Endothelial cell of umbilical vein (primary cell): Measurements from ENCODE around the gene MSH3. TPM values are rescaled to one million over a fixed set of nuclear protein-coding genes. Genes with fewer than 3 reads are reported as not detected.

Experiments
- BruUV-seq: library from RNA; stranded (reverse); fragments of 400-500 nt; replicated peaks from 2 replicates; lab custom pipeline; 2021; lab: Mats Ljungman, UMichigan
- CTCF ChIA-PET: fragments of 300-600, 350-600 bp; sonication (Branson Sonifier 250); formaldehyde crosslinking; loops from one replicate; lab custom pipeline; 2021; ENCODE audit warnings: antibody characterized with exemption, inconsistent platforms; lab: Charles Lee
- POLR2A ChIA-PET: fragments of 300-600, 350-600 bp; sonication (Branson Sonifier 250); formaldehyde crosslinking; loops from one replicate; lab custom pipeline; 2021; ENCODE audit warnings: antibody characterized with exemption, inconsistent platforms; lab: Charles Lee
- DNase-seq: peaks from one replicate; pipeline ENCODE4 v3.0.0-alpha.2; 2011; ENCODE audit warnings: low read depth, low spot score
- FAIRE-seq: peaks from 2 replicates; lab custom pipeline; 2011; peaks lifted over from hg19 to GRCh38; lab: Jason Lieb, UNC
- H2AFZ ChIP-seq: 2 replicates; pipeline ENCODE4 v1.6.0; 2012; ENCODE audit warnings: low read depth, low read length, control low read depth, inconsistent platforms
- H3K27ac ChIP-seq: 2 replicates; pipeline ENCODE4 v1.5.1; 2011; ENCODE audit warnings: low read depth, mild to moderate bottlenecking, control low read depth, low read length, moderate library complexity; ENCODE audit not compliant: insufficient read depth
- H3K27me3 ChIP-seq, 2 experiments: 2 replicates each; pipeline versions ENCODE4 v1.6.0 to v1.6.1; 2011; ENCODE audit warnings: low read length in 2 of 2, mixed read lengths in 1 of 2; ENCODE audit not compliant: control insufficient read depth in 2 of 2, insufficient read depth in 2 of 2
- H3K36me3 ChIP-seq, 2 experiments: 2 replicates in 1 of 2; 3 replicates in 1 of 2; pipeline ENCODE4 v1.5.1; 2011; ENCODE audit warnings: low read length in 2 of 2, mild to moderate bottlenecking in 1 of 2, moderate library complexity in 1 of 2; ENCODE audit not compliant: control insufficient read depth in 2 of 2, insufficient read depth in 2 of 2; ENCODE audit errors: extremely low read depth in 1 of 2
- H3K4me1 ChIP-seq: 3 replicates; pipeline ENCODE4 v1.5.1; 2011; ENCODE audit warnings: mild to moderate bottlenecking, low read length; ENCODE audit not compliant: control insufficient read depth, insufficient read depth; ENCODE audit errors: extremely low read depth
- H3K4me2 ChIP-seq: 2 replicates; pipeline ENCODE4 v1.6.1; 2011; ENCODE audit warnings: low read length, control low read depth, mixed read lengths; ENCODE audit not compliant: insufficient read depth
- H3K4me3 ChIP-seq, 3 experiments: fragments of 200-600 bp in 1 of 3; sonication (generic), shearing (Covaris generic) in 1 of 3; replicated peaks in 1 of 3; 2 replicates each; pipeline ENCODE4 v1.5.1; 2011 to 2016; ENCODE audit warnings: control low read depth in 3 of 3, low read length in 3 of 3, mild to moderate bottlenecking in 2 of 3, inconsistent platforms in 1 of 3, low read depth in 1 of 3, moderate library complexity in 1 of 3; ENCODE audit not compliant: insufficient read depth in 1 of 3
- H3K79me2 ChIP-seq: 2 replicates; pipeline ENCODE4 v1.6.0; 2012; ENCODE audit warnings: low read length, inconsistent platforms; ENCODE audit not compliant: control insufficient read depth, insufficient read depth
- H3K9ac ChIP-seq: replicated peaks from 2 replicates; pipeline ENCODE3; 2011; ENCODE audit warnings: low read length, control low read depth; ENCODE audit not compliant: insufficient read depth; ENCODE audit errors: extremely low read depth
- H3K9me1 ChIP-seq: replicated peaks from 3 replicates; pipeline ENCODE4 v1.6.0; 2011; ENCODE audit warnings: mild to moderate bottlenecking, low read length; ENCODE audit not compliant: control insufficient read depth, insufficient read depth; ENCODE audit errors: extremely low read depth
- H3K9me3 ChIP-seq: replicated peaks from 2 replicates; pipeline ENCODE4 v1.5.1; 2012; ENCODE audit warnings: low read length, inconsistent platforms; ENCODE audit not compliant: control insufficient read depth, insufficient read depth
- H4K20me1 ChIP-seq: replicated peaks from 2 replicates; pipeline ENCODE3; 2011; ENCODE audit warnings: mild to moderate bottlenecking, low read length; ENCODE audit not compliant: control insufficient read depth, insufficient read depth; ENCODE audit errors: extremely low read depth
- EZH2 ChIP-seq: IDR thresholded peaks from 2 replicates; pipeline ENCODE4 v1.6.1; 2012; ENCODE audit warnings: borderline replicate concordance, low read depth, mild to moderate bottlenecking, moderate library complexity, low read length, inconsistent platforms; ENCODE audit not compliant: severe bottlenecking
- FOS ChIP-seq: IDR thresholded peaks from 2 replicates; pipeline ENCODE4 v1.6.1; 2011; ENCODE audit warnings: mild to moderate bottlenecking, low read length, moderate library complexity, borderline replicate concordance; ENCODE audit not compliant: insufficient read depth
- GATA2 ChIP-seq: IDR thresholded peaks from 2 replicates; pipeline ENCODE4 v1.7.0; 2011; ENCODE audit warnings: low read depth, mild to moderate bottlenecking, moderate library complexity, mixed read lengths, low read length; ENCODE audit not compliant: insufficient read length, insufficient read depth
- JUN ChIP-seq: IDR thresholded peaks from 2 replicates; pipeline ENCODE4 v1.6.1; 2011; ENCODE audit warnings: borderline replicate concordance, low read depth; ENCODE audit not compliant: insufficient read length, insufficient read depth
- MYC ChIP-seq: IDR thresholded peaks from one replicate; pipeline ENCODE4 v1.6.1; 2011; ENCODE audit warnings: mild to moderate bottlenecking, low read depth, low read length
- POLR2A ChIP-seq: IDR thresholded peaks from 2 replicates; pipeline ENCODE4 v1.6.1; 2012; ENCODE audit warnings: low read depth, mild to moderate bottlenecking, control low read depth, low read length
- POLR2AphosphoS5 ChIP-seq: IDR thresholded peaks from 2 replicates; pipeline ENCODE4 v1.6.1; 2012; ENCODE audit warnings: low read depth, mild to moderate bottlenecking, control low read depth, low read length, moderate library complexity; ENCODE audit not compliant: insufficient read depth
- dilution Hi-C: fragments of 300-500 bp; cut with MboI; formaldehyde crosslinking; loops from one replicate; pipeline ENCODE4 v1.15.0; 2019; ENCODE audit warnings: low sequenced_read_pairs; ENCODE audit not compliant: extremely low pct_ligation_motif_present
- intact Hi-C: fragments of 100-400 bp; cut with micrococcal nuclease; formaldehyde crosslinking; loops from one replicate; pipeline ENCODE4 v1.10.0; 2022
- polyA plus RNA-seq, 4 experiments: library from polyadenylated mRNA; depleted of rRNA in 3 of 4; stranded (reverse) in 3 of 4; unstranded in 1 of 4; fragments of >200 nt; gene quantifications; 2 replicates each; pipeline versions ENCODE4 v1.2.1 to v1.2.3, GENCODE V29; 2011 to 2012; ENCODE audit warnings: missing spikeins in 1 of 4
- total RNA-seq: library from RNA; stranded (reverse); gene quantifications from 2 replicates; pipeline ENCODE4 v1.2.3, GENCODE V29; 2021
- TF ChIP-seq, protein P1 (sequence below), 2 donors: IDR thresholded peaks; 1 replicate in 1 of 2; 2 replicates in 1 of 2; pipeline ENCODE4 v1.5.1; 2011; ENCODE audit warnings: low read length in 2 of 2, mild to moderate bottlenecking in 2 of 2, moderate library complexity in 2 of 2, control low read depth in 1 of 2, inconsistent platforms in 1 of 2, low read depth in 1 of 2; ENCODE audit not compliant: insufficient read depth in 1 of 2; ENCODE audit errors: extremely low read depth in 1 of 2
- TF ChIP-seq, protein P2 (sequence below): IDR thresholded peaks from 2 replicates; pipeline ENCODE4 v1.6.1; 2011; ENCODE audit not compliant: insufficient read depth, insufficient read length

Gene MSH3
- total and polyA plus RNA-seq, 2 donors (not counting 3 experiments of a cell fraction or from before 2014, with no cell fraction given), result 2.0 to 13.0 TPM

DNA sequence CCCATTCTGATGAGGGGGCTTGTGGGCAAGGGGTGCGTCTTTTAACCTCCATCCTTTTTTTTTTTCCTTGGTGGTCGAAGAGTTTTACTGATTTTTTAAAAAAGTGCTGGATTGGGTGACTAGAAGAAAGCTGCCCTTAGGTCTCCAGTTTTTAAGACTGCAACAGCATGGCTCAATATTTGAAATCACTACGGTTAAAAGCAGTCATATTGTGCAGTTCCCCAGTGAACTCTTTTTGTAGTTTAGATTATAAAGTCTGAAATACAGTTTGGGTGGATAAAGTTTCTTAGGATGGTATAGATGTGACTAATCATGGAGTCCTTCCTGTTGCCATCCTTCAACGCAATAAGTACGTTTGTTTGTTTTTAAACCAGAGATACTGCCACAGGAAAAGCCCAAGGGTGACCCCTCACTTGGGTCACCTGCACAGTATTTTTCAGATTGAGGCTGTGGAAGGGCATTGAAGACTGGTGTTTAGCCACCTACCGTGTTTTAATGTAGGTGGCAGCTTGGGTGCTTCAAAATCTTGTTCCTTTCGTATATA lies 851 bp downstream of the MSH3 start:
- Histone ChIP-seq H3K9me3 (no peaks in the 10 kb centered on the region), H3K9me1 (no peaks in the 10 kb centered on the region), H3K36me3 (no peaks in the 10 kb centered on the region), H3K27me3 (no peaks in the 10 kb centered on the region), H2AFZ (peak overlapping the region; percentile 97), H4K20me1 (no peaks in the 10 kb centered on the region), H3K4me1 (peaks cover 20% of the 10 kb centered on the region), H3K4me2 (peak overlapping the region; percentile 100), H3K79me2 (peaks cover 22% of the 10 kb centered on the region), H3K27ac (peak overlapping the region; percentile 79), H3K4me3 (peak overlapping the region; percentile 76 to 93 (median 81)), H3K9ac (peak overlapping the region; percentile 87)
- BruUV-seq, result TSS peak; percentile 71
- TF ChIP-seq, protein P1, sequence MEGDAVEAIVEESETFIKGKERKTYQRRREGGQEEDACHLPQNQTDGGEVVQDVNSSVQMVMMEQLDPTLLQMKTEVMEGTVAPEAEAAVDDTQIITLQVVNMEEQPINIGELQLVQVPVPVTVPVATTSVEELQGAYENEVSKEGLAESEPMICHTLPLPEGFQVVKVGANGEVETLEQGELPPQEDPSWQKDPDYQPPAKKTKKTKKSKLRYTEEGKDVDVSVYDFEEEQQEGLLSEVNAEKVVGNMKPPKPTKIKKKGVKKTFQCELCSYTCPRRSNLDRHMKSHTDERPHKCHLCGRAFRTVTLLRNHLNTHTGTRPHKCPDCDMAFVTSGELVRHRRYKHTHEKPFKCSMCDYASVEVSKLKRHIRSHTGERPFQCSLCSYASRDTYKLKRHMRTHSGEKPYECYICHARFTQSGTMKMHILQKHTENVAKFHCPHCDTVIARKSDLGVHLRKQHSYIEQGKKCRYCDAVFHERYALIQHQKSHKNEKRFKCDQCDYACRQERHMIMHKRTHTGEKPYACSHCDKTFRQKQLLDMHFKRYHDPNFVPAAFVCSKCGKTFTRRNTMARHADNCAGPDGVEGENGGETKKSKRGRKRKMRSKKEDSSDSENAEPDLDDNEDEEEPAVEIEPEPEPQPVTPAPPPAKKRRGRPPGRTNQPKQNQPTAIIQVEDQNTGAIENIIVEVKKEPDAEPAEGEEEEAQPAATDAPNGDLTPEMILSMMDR (IDR thresholded peaks at IDR 0.05; ENCODE audit: extremely low read depth in 1 of 2, insufficient read depth in 1 of 2, low read depth in 1 of 2, low read length in 2 of 2), result no peak
- TF ChIP-seq, protein P2, sequence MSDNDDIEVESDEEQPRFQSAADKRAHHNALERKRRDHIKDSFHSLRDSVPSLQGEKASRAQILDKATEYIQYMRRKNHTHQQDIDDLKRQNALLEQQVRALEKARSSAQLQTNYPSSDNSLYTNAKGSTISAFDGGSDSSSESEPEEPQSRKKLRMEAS, result no peak
- TF ChIP-seq MYC, result no peak
- no peak for TF ChIP-seq FOS
- no peak for TF ChIP-seq POLR2AphosphoS5
- no peak for TF ChIP-seq EZH2
- TF ChIP-seq POLR2A, result no peak
- no peak for TF ChIP-seq JUN
- no peak for TF ChIP-seq GATA2
- ChIA-PET CTCF (interaction anchor here (1.0 to 4.5 kb wide), 4 partner anchors 17 to 309 kb away, joined by 3 to 22 read pairs (median 4); no protein-coding TSS in a partner anchor), POLR2A (interaction anchor here (1.6 kb wide), 1 partner anchor 247 kb away, joined by 5 read pairs; the partner anchor contains the start of gene ZFYVE16)
- DNase-seq (no peak), FAIRE-seq (peak; percentile 61)
- dilution Hi-C loops (no loop called here), intact Hi-C loops (loop anchor here (1.0 to 5.0 kb wide), 5 partner anchors 167 to 563 kb away; partner anchors contain the start of genes FAM151B and SERINC5)
